IMR-90 (cell line): ENCODE data around the gene TNRC18. TPM values are rescaled to one million over a fixed set of nuclear protein-coding genes. Genes with fewer than 3 reads are reported as not detected.

Source experiments
- ATAC-seq: fragments of 200-7000 bp; cut with Tn5 transposase; 2 replicates; pipeline ENCODE4 v1.9.1; 2020; ENCODE audit warnings: low read depth, mild to moderate bottlenecking, moderate library complexity
- BruUV-seq: library from RNA; stranded (reverse); fragments of 400-500 nt; replicated peaks from 2 replicates; lab custom pipeline; 2021; lab: Mats Ljungman, UMichigan
- CTCF ChIA-PET: fragments of 300-600 bp; formaldehyde crosslinking; extraction: SDS; loops from one replicate; lab custom pipeline; 2021; ENCODE audit warnings: antibody characterized with exemption; lab: Yijun Ruan, JAX
- POLR2A ChIA-PET: fragments of 300-600 bp; sonication (Branson Sonifier 250); formaldehyde crosslinking; loops from one replicate; lab custom pipeline; 2022; ENCODE audit warnings: antibody characterized with exemption; ENCODE audit not compliant: unreplicated experiment; lab: Charles Lee
- DNase-seq: peaks from one replicate; pipeline ENCODE4 v3.0.0; 2013
- H2AFZ ChIP-seq: replicated peaks from 2 replicates; pipeline ENCODE3; 2013; ENCODE audit warnings: low read length, mild to moderate bottlenecking; ENCODE audit not compliant: poor library complexity
- H2AK5ac ChIP-seq: 2 replicates; pipeline ENCODE4 v1.6.1; 2013; ENCODE audit warnings: low read depth, low read length, inconsistent platforms
- H2AK9ac ChIP-seq: replicated peaks from 2 replicates; pipeline ENCODE3; 2013; ENCODE audit warnings: mild to moderate bottlenecking, low read depth, low read length, moderate library complexity; ENCODE audit not compliant: poor library complexity
- H2BK120ac ChIP-seq: 2 replicates; pipeline ENCODE4 v1.6.1; 2013; ENCODE audit warnings: low read depth, low read length, inconsistent platforms
- H2BK15ac ChIP-seq: 3 replicates; pipeline ENCODE4 v1.6.1; 2013; ENCODE audit warnings: low read depth, low read length, inconsistent platforms
- H2BK20ac ChIP-seq: 2 replicates; pipeline ENCODE4 v1.6.1; 2013; ENCODE audit warnings: low read depth, mild to moderate bottlenecking, inconsistent platforms, low read length, moderate library complexity
- H2BK5ac ChIP-seq: 2 replicates; pipeline ENCODE4 v1.6.1; 2013; ENCODE audit warnings: mild to moderate bottlenecking, low read depth, low read length, inconsistent platforms; ENCODE audit not compliant: poor library complexity, severe bottlenecking
- H3K14ac ChIP-seq: replicated peaks from 2 replicates; pipeline ENCODE4 v1.6.1; 2013; ENCODE audit warnings: low read depth, low read length, inconsistent platforms
- H3K18ac ChIP-seq: 2 replicates; pipeline ENCODE4 v1.6.1; 2013; ENCODE audit warnings: low read depth, low read length, control low read depth
- H3K23ac ChIP-seq: 2 replicates; pipeline ENCODE4 v1.6.1; 2013; ENCODE audit warnings: low read depth, low read length, inconsistent platforms
- H3K27ac ChIP-seq: 2 replicates; pipeline ENCODE4 v1.5.1; 2013; ENCODE audit warnings: mild to moderate bottlenecking, control low read depth, low read length; ENCODE audit not compliant: insufficient read depth
- H3K27me3 ChIP-seq: 2 replicates; pipeline ENCODE4 v1.6.1; 2013; ENCODE audit warnings: low read length; ENCODE audit not compliant: control insufficient read depth, insufficient read depth
- H3K36me3 ChIP-seq: 2 replicates; pipeline ENCODE4 v1.6.1; 2013; ENCODE audit warnings: low read length, mixed read lengths; ENCODE audit not compliant: control insufficient read depth, insufficient read depth
- H3K4ac ChIP-seq: 2 replicates; pipeline ENCODE4 v1.6.1; 2013; ENCODE audit warnings: low read depth, low read length, inconsistent platforms
- H3K4me1 ChIP-seq: 2 replicates; pipeline ENCODE4 v1.6.1; 2013; ENCODE audit warnings: low read length, mixed read lengths; ENCODE audit not compliant: control insufficient read depth, insufficient read depth
- H3K4me2 ChIP-seq: 2 replicates; pipeline ENCODE4 v1.6.1; 2013; ENCODE audit warnings: low read depth, mild to moderate bottlenecking, control low read depth, low read length, moderate library complexity
- H3K4me3 ChIP-seq: 2 replicates; pipeline ENCODE4 v1.5.1; 2013; ENCODE audit warnings: low read depth, mild to moderate bottlenecking, control low read depth, low read length, moderate library complexity; ENCODE audit not compliant: insufficient read depth
- H3K56ac ChIP-seq: 2 replicates; pipeline ENCODE4 v1.6.1; 2013; ENCODE audit warnings: low read length, inconsistent platforms; ENCODE audit not compliant: insufficient read depth; ENCODE audit errors: extremely low read depth
- H3K79me1 ChIP-seq, 2 experiments: 2 replicates each; pipeline ENCODE4 v1.6.1; 2013; ENCODE audit warnings: low read length in 2 of 2, inconsistent platforms in 1 of 2, low read depth in 1 of 2
- H3K9ac ChIP-seq: 2 replicates; pipeline ENCODE4 v1.6.1; 2013; ENCODE audit warnings: low read depth, low read length, control low read depth
- H3K9me1 ChIP-seq: 2 replicates; pipeline ENCODE4 v1.6.1; 2013; ENCODE audit warnings: low read length, inconsistent platforms; ENCODE audit not compliant: insufficient read depth
- H3K9me3 ChIP-seq: 2 replicates; pipeline ENCODE4 v1.6.1; 2013; ENCODE audit warnings: low read length; ENCODE audit not compliant: control insufficient read depth, insufficient read depth
- H4K20me1 ChIP-seq: 2 replicates; pipeline ENCODE4 v1.6.1; 2013; ENCODE audit warnings: low read length, inconsistent platforms; ENCODE audit not compliant: insufficient read depth
- H4K5ac ChIP-seq: 2 replicates; pipeline ENCODE4 v1.6.1; 2013; ENCODE audit warnings: mild to moderate bottlenecking, low read depth, low read length, control low read depth
- H4K8ac ChIP-seq, 2 experiments: 2 replicates each; pipeline ENCODE4 v1.6.1; 2013; ENCODE audit warnings: low read depth in 2 of 2, low read length in 2 of 2, control low read depth in 1 of 2, inconsistent platforms in 1 of 2
- H4K91ac ChIP-seq: 2 replicates; pipeline ENCODE4 v1.6.1; 2013; ENCODE audit warnings: low read depth, low read length, inconsistent platforms; ENCODE audit not compliant: insufficient read depth
- CEBPB ChIP-seq: IDR thresholded peaks from 2 replicates; pipeline ENCODE4 v1.6.1; 2012; ENCODE audit warnings: low read depth, low read length, improper control_type of control experiment
- FOS ChIP-seq: fragments of 150-350 bp; IDR thresholded peaks from 2 replicates; pipeline ENCODE4 v1.6.1; 2016; ENCODE audit warnings: low read depth, low read length
- RAD21 ChIP-seq: IDR thresholded peaks from 2 replicates; pipeline ENCODE4 v1.6.1; 2012; ENCODE audit warnings: low read length, improper control_type of control experiment
- RCOR1 ChIP-seq: IDR thresholded peaks from 2 replicates; pipeline ENCODE4 v1.6.1; 2012; ENCODE audit warnings: mild to moderate bottlenecking, low read length, improper control_type of control experiment; ENCODE audit not compliant: insufficient replicate concordance
- SMC3 ChIP-seq: fragments of 150-350 bp; IDR thresholded peaks from 2 replicates; pipeline ENCODE4 v1.6.1; 2016; ENCODE audit warnings: low read depth, mild to moderate bottlenecking, antibody characterized with exemption, low read length, moderate library complexity
- WGBS, 2 experiments: methylation state at CpG; one replicate each; pipeline versions ENCODE4 v1.1.5 to v1.1.7; 2013; ENCODE audit warnings: missing lambda C conversion rate in 2 of 2; ENCODE audit not compliant: insufficient read length in 1 of 2; ENCODE audit errors: extremely low coverage in 2 of 2; 5-methylcytosine and 5-hydroxymethylcytosine counted together
- dilution Hi-C: fragments of 300-500 bp; cut with HindIII; formaldehyde crosslinking; loops from one replicate; pipeline ENCODE4 v1.14.3; 2018; ENCODE audit warnings: low sequenced_read_pairs; ENCODE audit not compliant: unreplicated experiment
- in situ Hi-C: fragments of 300-500 bp; cut with MboI; formaldehyde crosslinking; loops from 3 replicates; pipeline ENCODE4 v1.14.3; 2019; ENCODE audit warnings: low sequenced_read_pairs, inconsistent platforms, mixed read lengths
- intact Hi-C: fragments of 100-400 bp; cut with micrococcal nuclease; formaldehyde crosslinking; loops from 2 replicates; pipeline ENCODE4 v1.10.0; 2022
- polyA plus RNA-seq, 3 experiments: library from polyadenylated mRNA; depleted of rRNA; stranded (reverse); fragments of >200 nt; gene quantifications; 2 replicates each; pipeline ENCODE4 v1.2.3, GENCODE V29; 2012; ENCODE audit warnings: low replicate concordance in 1 of 3
- total RNA-seq: library from RNA; depleted of rRNA; stranded (reverse); fragments of >200 nt; gene quantifications from 2 replicates; pipeline ENCODE4 v1.2.3, GENCODE V29; 2012
- TF ChIP-seq, protein P1 (sequence below): fragments of 150-350 bp; IDR thresholded peaks from 2 replicates; pipeline ENCODE4 v1.6.1; 2016; ENCODE audit warnings: low read depth, mild to moderate bottlenecking, low read length, moderate library complexity, borderline replicate concordance
- TF ChIP-seq, protein P2 (sequence below): conservative IDR thresholded peaks from 2 replicates; pipeline ENCODE4 v1.5.1; 2012; ENCODE audit warnings: mild to moderate bottlenecking, low read depth, low read length, improper control_type of control experiment

The TNRC18 gene
- total and polyA plus RNA-seq, 2 of the 4 experiments (the other 2 are of a cell fraction), result 4.7 to 29.6 TPM

DNA sequence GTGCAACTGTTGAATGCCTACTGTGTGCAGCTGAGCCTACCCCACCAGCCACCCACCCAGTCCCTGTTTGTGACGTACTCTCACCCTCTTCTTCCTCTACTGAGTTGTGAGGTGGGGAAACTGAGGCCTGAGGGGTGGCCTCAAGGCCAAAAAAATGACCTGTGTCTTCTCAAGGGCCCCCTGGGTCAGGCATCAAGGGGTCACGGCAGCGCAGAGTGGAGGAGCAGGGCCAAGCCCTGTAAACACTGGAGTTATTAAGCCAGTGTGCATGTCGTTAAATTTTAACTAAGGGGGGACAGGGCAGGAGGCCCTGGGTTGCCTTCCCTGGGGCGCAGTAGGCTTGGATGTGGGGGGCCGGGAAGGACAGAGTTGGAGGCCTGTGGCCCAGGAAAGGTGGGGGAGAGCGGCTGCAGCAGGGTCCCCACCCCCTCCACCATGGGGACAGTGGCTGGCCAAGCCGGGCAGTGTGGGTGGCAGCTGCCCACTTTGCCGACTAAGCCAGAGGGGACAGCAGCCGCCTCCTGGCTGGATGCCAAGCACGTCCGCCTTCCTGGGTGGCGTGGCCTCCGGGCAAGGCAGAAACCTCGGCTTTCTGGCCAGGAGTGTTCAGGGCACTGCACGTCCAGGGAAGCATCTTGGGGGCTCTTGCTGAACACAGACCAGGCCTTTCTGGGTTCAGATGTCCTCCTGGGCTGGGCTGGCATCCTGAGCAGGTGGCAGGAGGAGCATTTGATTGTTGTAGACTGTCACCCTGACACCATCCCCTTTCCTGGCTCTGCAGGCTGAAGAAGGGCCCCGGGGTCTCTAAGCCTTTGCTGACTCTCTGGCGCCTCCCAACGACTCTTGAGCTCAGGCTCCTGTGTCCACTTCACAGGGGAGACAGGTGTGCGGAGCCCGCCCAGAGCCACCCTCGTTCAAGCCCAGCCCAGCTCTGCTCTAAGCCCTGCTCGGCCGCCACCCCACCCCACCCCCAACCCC, 139.0 kb downstream of the TNRC18 start:
- Histone ChIP-seq H4K5ac (no peak overlapping the region), H3K4ac (no peak overlapping the region), H3K14ac (no peak overlapping the region), H3K27me3 (no peaks in the 10 kb centered on the region; the same call in 1 of the 2 replicates), H2BK120ac (no peak overlapping the region), H3K56ac (no peak overlapping the region), H3K36me3 (peaks cover 3% of the 10 kb centered on the region; the same call in 1 of the 2 replicates), H3K9me3 (no peaks in the 10 kb centered on the region), H3K9ac (no peak overlapping the region; the same call in 1 of the 2 replicates), H2AK9ac (no peak overlapping the region), H3K23ac (no peak overlapping the region), H3K27ac (no peak overlapping the region), H4K8ac (no peak overlapping the region), H3K9me1 (no peaks in the 10 kb centered on the region), H2BK15ac (no peak overlapping the region), H2BK5ac (no peak overlapping the region), H4K20me1 (0 out of 2 replicates have a peak, but pooled peaks cover 5% of the 10 kb centered on the region), H3K4me1 (no peaks in the 10 kb centered on the region), H3K18ac (no peak overlapping the region), H2BK20ac (no peak overlapping the region), H4K91ac (no peak overlapping the region), H3K79me1 (no peaks in the 10 kb centered on the region), H3K4me3 (no peak overlapping the region), H2AK5ac (no peak overlapping the region), H3K4me2 (no peak overlapping the region), H2AFZ (no peak overlapping the region)
- TF ChIP-seq SMC3 (no peak), FOS (no peak), CEBPB (no peak), RCOR1 (no peak), RAD21 (peak; percentile 16; the same call in 1 of the 2 replicates)
- TF ChIP-seq, protein P1, sequence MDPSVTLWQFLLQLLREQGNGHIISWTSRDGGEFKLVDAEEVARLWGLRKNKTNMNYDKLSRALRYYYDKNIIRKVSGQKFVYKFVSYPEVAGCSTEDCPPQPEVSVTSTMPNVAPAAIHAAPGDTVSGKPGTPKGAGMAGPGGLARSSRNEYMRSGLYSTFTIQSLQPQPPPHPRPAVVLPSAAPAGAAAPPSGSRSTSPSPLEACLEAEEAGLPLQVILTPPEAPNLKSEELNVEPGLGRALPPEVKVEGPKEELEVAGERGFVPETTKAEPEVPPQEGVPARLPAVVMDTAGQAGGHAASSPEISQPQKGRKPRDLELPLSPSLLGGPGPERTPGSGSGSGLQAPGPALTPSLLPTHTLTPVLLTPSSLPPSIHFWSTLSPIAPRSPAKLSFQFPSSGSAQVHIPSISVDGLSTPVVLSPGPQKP, result no peak
- TF ChIP-seq, protein P2, sequence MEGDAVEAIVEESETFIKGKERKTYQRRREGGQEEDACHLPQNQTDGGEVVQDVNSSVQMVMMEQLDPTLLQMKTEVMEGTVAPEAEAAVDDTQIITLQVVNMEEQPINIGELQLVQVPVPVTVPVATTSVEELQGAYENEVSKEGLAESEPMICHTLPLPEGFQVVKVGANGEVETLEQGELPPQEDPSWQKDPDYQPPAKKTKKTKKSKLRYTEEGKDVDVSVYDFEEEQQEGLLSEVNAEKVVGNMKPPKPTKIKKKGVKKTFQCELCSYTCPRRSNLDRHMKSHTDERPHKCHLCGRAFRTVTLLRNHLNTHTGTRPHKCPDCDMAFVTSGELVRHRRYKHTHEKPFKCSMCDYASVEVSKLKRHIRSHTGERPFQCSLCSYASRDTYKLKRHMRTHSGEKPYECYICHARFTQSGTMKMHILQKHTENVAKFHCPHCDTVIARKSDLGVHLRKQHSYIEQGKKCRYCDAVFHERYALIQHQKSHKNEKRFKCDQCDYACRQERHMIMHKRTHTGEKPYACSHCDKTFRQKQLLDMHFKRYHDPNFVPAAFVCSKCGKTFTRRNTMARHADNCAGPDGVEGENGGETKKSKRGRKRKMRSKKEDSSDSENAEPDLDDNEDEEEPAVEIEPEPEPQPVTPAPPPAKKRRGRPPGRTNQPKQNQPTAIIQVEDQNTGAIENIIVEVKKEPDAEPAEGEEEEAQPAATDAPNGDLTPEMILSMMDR, result peak; percentile 24; the same call in 1 of the 2 replicates
- in situ Hi-C loops, result no loop called here
- no TSS peak for BruUV-seq
- 51% methylated on average over 6 of the region's 24 CpGs; no CpG with 5 or more reads in 1 of the 2 experiments for WGBS, 2 experiments
- intact Hi-C loops, result no loop called here
- CTCF ChIA-PET, result no interaction called here
- ATAC-seq, result no peak
- dilution Hi-C loops, result no loop called here
- POLR2A ChIA-PET, result no interaction called here
- no peak for DNase-seq
